ENCODE results near the gene G0S2. TPM values are rescaled to one million over a fixed set of nuclear protein-coding genes. Genes with fewer than 3 reads are reported as not detected.
A peak's percentile ranks its signal among the peaks of the same experiment; 100 is the strongest.

Gene G0S2
- total and polyA plus RNA-seq, 7 experiments from 2014 or later: 0.39 to 128 (median 49.2) TPM; not detected in 3

- Mint-ChIP-seq H3K27ac (peak overlapping the region in 1 of 9 donors; percentile 27), H3K9me3 (no peaks in the 10 kb centered on the region), H3K27me3 (peaks cover 0 to 5% (median 0%) of the 10 kb centered on the region in 5 donors), H3K36me3 (peaks cover 0 to 10% (median 0%) of the 10 kb centered on the region in 5 donors), H3K4me1 (peaks cover 0 to 23% (median 11%) of the 10 kb centered on the region in 7 donors), H3K4me3 (no peak overlapping the region)
- Histone ChIP-seq H3K9me3 (ENCODE audit: control insufficient read depth in 2 of 3, low read length in 3 of 3) (no peaks in the 10 kb centered on the region), H3K27me3 (ENCODE audit: control insufficient read depth in 2 of 2, insufficient read depth in 2 of 2, low read length in 2 of 2) (no peaks in the 10 kb centered on the region), H3K27ac (ENCODE audit: low read depth, low read length) (no peak overlapping the region), H3K4me1 (ENCODE audit: control insufficient read depth in 2 of 2, insufficient read depth in 2 of 2, low read length in 2 of 2) (no peaks in the 10 kb centered on the region), H3K36me3 (ENCODE audit: control insufficient read depth in 2 of 3, insufficient read depth in 3 of 3, low read length in 3 of 3) (no peaks in the 10 kb centered on the region), H3K4me3 (ENCODE audit: low read length) (no peak overlapping the region)
- CTCF ChIA-PET: no interaction called here
- intact Hi-C loops (cut with micrococcal nuclease): no loop called here
- ATAC-seq (no peak), DNase-seq (no peak)
- POLR2A ChIA-PET: no interaction called here
These were observed 14.1 kb upstream of the G0S2 start for GRCh38 chr1:209661071-209661470.

- Mint-ChIP-seq H3K36me3 (peaks cover 0 to 10% (median 0%) of the 10 kb centered on the region in 5 donors), H3K9me3 (no peaks in the 10 kb centered on the region), H3K4me1 (peaks cover 0 to 23% (median 10%) of the 10 kb centered on the region in 7 donors), H3K27me3 (peaks cover 0 to 5% (median 0%) of the 10 kb centered on the region in 5 donors), H3K4me3 (no peak overlapping the region), H3K27ac (no peak overlapping the region)
- DNase-seq (no peak), ATAC-seq (no peak)
- H3K36me3 ChIP-seq (ENCODE audit: control insufficient read depth in 2 of 3, insufficient read depth in 3 of 3, low read length in 3 of 3): no peaks in the 10 kb centered on the region
- CTCF ChIA-PET: no interaction called here
- POLR2A ChIA-PET: no interaction called here
- H3K4me3 ChIP-seq (ENCODE audit: low read length): no peak overlapping the region
- intact Hi-C loops (cut with micrococcal nuclease): no loop called here
- H3K4me1 ChIP-seq (ENCODE audit: control insufficient read depth in 2 of 2, insufficient read depth in 2 of 2, low read length in 2 of 2): no peaks in the 10 kb centered on the region
- H3K27me3 ChIP-seq (ENCODE audit: control insufficient read depth in 2 of 2, insufficient read depth in 2 of 2, low read length in 2 of 2): no peaks in the 10 kb centered on the region
- H3K27ac ChIP-seq (ENCODE audit: low read depth, low read length): no peak overlapping the region
- H3K9me3 ChIP-seq (ENCODE audit: control insufficient read depth in 2 of 3, low read length in 3 of 3): no peaks in the 10 kb centered on the region
These were observed 12.3 kb upstream of the G0S2 start for GRCh38 chr1:209662879-209663327.

- DNase-seq (no peak), ATAC-seq (no peak)
- peaks cover 0 to 4% (median 0%) of the 10 kb centered on the region in 11 donors for H3K9me3 Mint-ChIP-seq
- no peaks in the 10 kb centered on the region for H3K4me1 ChIP-seq (ENCODE audit: control insufficient read depth in 2 of 2, insufficient read depth in 2 of 2, low read length in 2 of 2)
- no peaks in the 10 kb centered on the region for H3K27me3 ChIP-seq (ENCODE audit: control insufficient read depth in 2 of 2, insufficient read depth in 2 of 2, low read length in 2 of 2)
- no peaks in the 10 kb centered on the region for H3K36me3 ChIP-seq (ENCODE audit: control insufficient read depth in 2 of 3, insufficient read depth in 3 of 3, low read length in 3 of 3)
- H3K9me3 ChIP-seq (ENCODE audit: control insufficient read depth in 2 of 3, low read length in 3 of 3): no peaks in the 10 kb centered on the region
- H3K27me3 Mint-ChIP-seq: peaks cover 0 to 5% (median 0%) of the 10 kb centered on the region in 5 donors
- H3K36me3 Mint-ChIP-seq: peaks cover 0 to 15% (median 0%) of the 10 kb centered on the region in 5 donors
- H3K27ac Mint-ChIP-seq: no peak overlapping the region
- H3K4me3 ChIP-seq (ENCODE audit: low read length): no peak overlapping the region
- intact Hi-C loops (cut with micrococcal nuclease): no loop called here
- ChIA-PET CTCF (interaction anchor here (1.6 kb wide), 1 partner anchor 9 kb away, joined by 4 read pairs; no protein-coding TSS in a partner anchor), POLR2A (no interaction called here)
- H3K4me3 Mint-ChIP-seq: no peak overlapping the region
- peaks cover 0 to 16% (median 4%) of the 10 kb centered on the region in 7 donors for H3K4me1 Mint-ChIP-seq
- no peak overlapping the region for H3K27ac ChIP-seq (ENCODE audit: low read depth, low read length)
These were observed 8.1 kb upstream of the G0S2 start for GRCh38 chr1:209667103-209667502.

GRCh38 chr1:209667708-209668107, 7.5 kb upstream of the G0S2 start:
- Histone ChIP-seq H3K36me3 (ENCODE audit: control insufficient read depth in 2 of 3, insufficient read depth in 3 of 3, low read length in 3 of 3) (no peaks in the 10 kb centered on the region), H3K27me3 (ENCODE audit: control insufficient read depth in 2 of 2, insufficient read depth in 2 of 2, low read length in 2 of 2) (no peaks in the 10 kb centered on the region), H3K4me3 (ENCODE audit: low read length) (no peak overlapping the region), H3K4me1 (ENCODE audit: control insufficient read depth in 2 of 2, insufficient read depth in 2 of 2, low read length in 2 of 2) (peaks cover 0 to under 1% of the 10 kb centered on the region in 2 donors), H3K27ac (ENCODE audit: low read depth, low read length) (no peak overlapping the region), H3K9me3 (ENCODE audit: control insufficient read depth in 2 of 3, low read length in 3 of 3) (no peaks in the 10 kb centered on the region)
- Mint-ChIP-seq H3K4me1 (peaks cover 0 to 22% (median 4%) of the 10 kb centered on the region in 7 donors), H3K27me3 (peaks cover 0 to 5% (median 0%) of the 10 kb centered on the region in 5 donors), H3K9me3 (peaks cover 0 to 4% (median 0%) of the 10 kb centered on the region in 11 donors), H3K4me3 (no peak overlapping the region), H3K27ac (no peak overlapping the region), H3K36me3 (peaks cover 0 to 15% (median 0%) of the 10 kb centered on the region in 5 donors)
- DNase-seq: no peak
- POLR2A ChIA-PET: no interaction called here
- intact Hi-C loops (cut with micrococcal nuclease): no loop called here
- CTCF ChIA-PET: interaction anchor here (1.6 kb wide), 1 partner anchor 9 kb away, joined by 4 read pairs; no protein-coding TSS in a partner anchor
- peak; percentile 46 for ATAC-seq

- ATAC-seq: no peak
- H3K27ac ChIP-seq (ENCODE audit: low read depth, low read length): no peak overlapping the region
- intact Hi-C loops (cut with micrococcal nuclease): loop anchor here in 1 of 2 donors (2.0 to 5.0 kb wide), 2 partner anchors 20 to 77 kb away; no protein-coding TSS in a partner anchor
- ChIA-PET POLR2A (no interaction called here), CTCF (no interaction called here)
- no peak for DNase-seq
- H3K4me3 ChIP-seq (ENCODE audit: low read length): no peak overlapping the region
- no peaks in the 10 kb centered on the region for H3K27me3 ChIP-seq (ENCODE audit: control insufficient read depth in 2 of 2, insufficient read depth in 2 of 2, low read length in 2 of 2)
- H3K4me1 ChIP-seq (ENCODE audit: control insufficient read depth in 2 of 2, insufficient read depth in 2 of 2, low read length in 2 of 2): peaks cover 10 to 18% of the 10 kb centered on the region in 2 donors
- peaks cover 0 to 8% (median 0%) of the 10 kb centered on the region in 5 donors for H3K36me3 Mint-ChIP-seq
- H3K27ac Mint-ChIP-seq: no peak overlapping the region
- no peak overlapping the region for H3K4me3 Mint-ChIP-seq
- H3K4me1 Mint-ChIP-seq: peaks cover 19 to 48% (median 31%) of the 10 kb centered on the region in 7 donors
- H3K27me3 Mint-ChIP-seq: peaks cover 0 to 20% (median 16%) of the 10 kb centered on the region in 5 donors
- no peaks in the 10 kb centered on the region for H3K36me3 ChIP-seq (ENCODE audit: control insufficient read depth in 2 of 3, insufficient read depth in 3 of 3, low read length in 3 of 3)
- peaks cover 0 to 4% (median 0%) of the 10 kb centered on the region in 11 donors for H3K9me3 Mint-ChIP-seq
- H3K9me3 ChIP-seq (ENCODE audit: control insufficient read depth in 2 of 3, low read length in 3 of 3): no peaks in the 10 kb centered on the region
These were observed 4.7 kb upstream of the G0S2 start for GRCh38 chr1:209670441-209671082.

GRCh38 chr1:209672705-209673630, 2.2 kb upstream of the G0S2 start:
- ChIA-PET POLR2A (no interaction called here), CTCF (interaction anchor here (1.0 to 1.6 kb wide), 2 partner anchors 19 to 96 kb away, joined by 3 to 8 read pairs; no protein-coding TSS in a partner anchor)
- Histone ChIP-seq H3K4me3 (ENCODE audit: low read length) (no peak overlapping the region), H3K36me3 (ENCODE audit: control insufficient read depth in 2 of 3, insufficient read depth in 3 of 3, low read length in 3 of 3) (no peaks in the 10 kb centered on the region), H3K9me3 (ENCODE audit: control insufficient read depth in 2 of 3, low read length in 3 of 3) (no peaks in the 10 kb centered on the region), H3K4me1 (ENCODE audit: control insufficient read depth in 2 of 2, insufficient read depth in 2 of 2, low read length in 2 of 2) (peaks cover 10 to 18% of the 10 kb centered on the region in 2 donors), H3K27me3 (ENCODE audit: control insufficient read depth in 2 of 2, insufficient read depth in 2 of 2, low read length in 2 of 2) (no peaks in the 10 kb centered on the region), H3K27ac (ENCODE audit: low read depth, low read length) (no peak overlapping the region)
- Mint-ChIP-seq H3K4me1 (peaks cover 27 to 66% (median 43%) of the 10 kb centered on the region in 7 donors), H3K9me3 (peaks cover 0 to 4% (median 0%) of the 10 kb centered on the region in 11 donors), H3K27me3 (peaks cover 15 to 44% (median 38%) of the 10 kb centered on the region in 5 donors), H3K36me3 (peaks cover 0 to 16% (median 0%) of the 10 kb centered on the region in 5 donors), H3K4me3 (peak overlapping the region in 2 of 10 donors; percentile 24 to 68), H3K27ac (peak overlapping the region in 3 of 9 donors; percentile 3 to 88 (median 51))
- DNase-seq: peak in 1 of 9 donors; percentile 47
- intact Hi-C loops (cut with micrococcal nuclease): loop anchor here in 1 of 2 donors (1.0 to 5.0 kb wide), 4 partner anchors 13 to 74 kb away; no protein-coding TSS in a partner anchor
- ATAC-seq: peak; percentile 70
